Testis (tissue), 2 donors: ENCODE results near the gene FGFBP2.

Source experiments
- POLR2A ChIP-seq: fragments of 450-650 bp; IDR thresholded peaks from one replicate; pipeline ENCODE4 v1.6.1; 2017; ENCODE audit warnings: antibody characterized with exemption, mild to moderate bottlenecking, moderate library complexity
- TF ChIP-seq, protein P1 (sequence below), 3 experiments: fragments of 450-650 bp in 2 of 3; fragments of 200-600 bp in 1 of 3; sonication (generic) in 1 of 3; IDR thresholded peaks; one replicate each; pipeline ENCODE4 v1.5.1; 2016 to 2019; ENCODE audit warnings: antibody characterized with exemption in 3 of 3, mild to moderate bottlenecking in 2 of 3, moderate library complexity in 1 of 3

DNA sequence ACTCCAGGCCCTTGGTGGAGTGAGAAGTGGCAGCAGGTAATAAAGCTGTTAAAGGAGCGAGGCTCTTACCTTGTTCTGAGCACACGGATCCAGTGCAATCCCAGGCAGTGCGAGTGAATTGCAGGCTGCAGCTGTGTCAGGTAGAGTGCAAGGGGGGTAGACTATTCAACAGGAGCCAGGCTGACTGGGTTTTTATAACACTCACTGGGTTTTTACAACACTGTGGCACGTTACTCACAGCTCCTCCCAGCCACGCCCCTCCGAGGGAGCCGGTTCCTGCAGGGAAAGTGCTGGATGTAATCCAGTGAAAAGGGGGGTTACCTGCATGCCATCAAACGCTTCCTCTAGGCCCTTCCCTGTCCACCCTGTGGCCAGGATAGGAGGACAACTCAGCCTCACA lies 24.8 kb downstream of the FGFBP2 start:
- TF ChIP-seq, protein P1, sequence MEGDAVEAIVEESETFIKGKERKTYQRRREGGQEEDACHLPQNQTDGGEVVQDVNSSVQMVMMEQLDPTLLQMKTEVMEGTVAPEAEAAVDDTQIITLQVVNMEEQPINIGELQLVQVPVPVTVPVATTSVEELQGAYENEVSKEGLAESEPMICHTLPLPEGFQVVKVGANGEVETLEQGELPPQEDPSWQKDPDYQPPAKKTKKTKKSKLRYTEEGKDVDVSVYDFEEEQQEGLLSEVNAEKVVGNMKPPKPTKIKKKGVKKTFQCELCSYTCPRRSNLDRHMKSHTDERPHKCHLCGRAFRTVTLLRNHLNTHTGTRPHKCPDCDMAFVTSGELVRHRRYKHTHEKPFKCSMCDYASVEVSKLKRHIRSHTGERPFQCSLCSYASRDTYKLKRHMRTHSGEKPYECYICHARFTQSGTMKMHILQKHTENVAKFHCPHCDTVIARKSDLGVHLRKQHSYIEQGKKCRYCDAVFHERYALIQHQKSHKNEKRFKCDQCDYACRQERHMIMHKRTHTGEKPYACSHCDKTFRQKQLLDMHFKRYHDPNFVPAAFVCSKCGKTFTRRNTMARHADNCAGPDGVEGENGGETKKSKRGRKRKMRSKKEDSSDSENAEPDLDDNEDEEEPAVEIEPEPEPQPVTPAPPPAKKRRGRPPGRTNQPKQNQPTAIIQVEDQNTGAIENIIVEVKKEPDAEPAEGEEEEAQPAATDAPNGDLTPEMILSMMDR (IDR thresholded peaks at IDR 0.05), result no peak
- TF ChIP-seq POLR2A, result no peak
